ENCODE measurements around the gene SORCS2.

DNA sequence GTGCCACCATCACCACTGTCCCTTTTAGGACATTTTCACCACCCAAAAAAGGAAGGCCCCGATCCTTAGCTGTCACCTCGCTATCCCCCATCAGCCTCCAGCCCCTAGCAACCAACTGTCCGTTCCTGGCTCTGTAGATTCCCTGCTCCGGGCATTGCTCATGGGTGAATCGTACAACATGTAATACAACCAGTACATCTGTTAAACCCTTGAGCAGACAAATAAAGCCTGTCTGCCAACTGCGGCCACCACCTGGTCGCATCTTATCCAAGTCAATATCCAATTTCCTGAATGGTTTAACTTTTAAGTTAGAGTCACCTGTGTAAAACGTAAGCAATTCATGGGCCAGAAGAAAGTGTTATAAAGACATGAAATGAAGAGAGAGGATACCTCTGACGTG lies 495.5 kb downstream of the SORCS2 start:
- TF ChIP-seq, protein P1, sequence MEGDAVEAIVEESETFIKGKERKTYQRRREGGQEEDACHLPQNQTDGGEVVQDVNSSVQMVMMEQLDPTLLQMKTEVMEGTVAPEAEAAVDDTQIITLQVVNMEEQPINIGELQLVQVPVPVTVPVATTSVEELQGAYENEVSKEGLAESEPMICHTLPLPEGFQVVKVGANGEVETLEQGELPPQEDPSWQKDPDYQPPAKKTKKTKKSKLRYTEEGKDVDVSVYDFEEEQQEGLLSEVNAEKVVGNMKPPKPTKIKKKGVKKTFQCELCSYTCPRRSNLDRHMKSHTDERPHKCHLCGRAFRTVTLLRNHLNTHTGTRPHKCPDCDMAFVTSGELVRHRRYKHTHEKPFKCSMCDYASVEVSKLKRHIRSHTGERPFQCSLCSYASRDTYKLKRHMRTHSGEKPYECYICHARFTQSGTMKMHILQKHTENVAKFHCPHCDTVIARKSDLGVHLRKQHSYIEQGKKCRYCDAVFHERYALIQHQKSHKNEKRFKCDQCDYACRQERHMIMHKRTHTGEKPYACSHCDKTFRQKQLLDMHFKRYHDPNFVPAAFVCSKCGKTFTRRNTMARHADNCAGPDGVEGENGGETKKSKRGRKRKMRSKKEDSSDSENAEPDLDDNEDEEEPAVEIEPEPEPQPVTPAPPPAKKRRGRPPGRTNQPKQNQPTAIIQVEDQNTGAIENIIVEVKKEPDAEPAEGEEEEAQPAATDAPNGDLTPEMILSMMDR (IDR thresholded peaks at IDR 0.05; ENCODE audit: control extremely low read depth in 1 of 3, insufficient read depth in 1 of 3, low read depth in 1 of 3, low read length in 3 of 3) = no peak
- TF ChIP-seq POLR2AphosphoS5 (IDR thresholded peaks at IDR 0.05; ENCODE audit: low read depth, low read length) = no peak
- TF ChIP-seq YY1 (IDR thresholded peaks at IDR 0.05; ENCODE audit: low read depth, low read length) = no peak
- no peak for TF ChIP-seq POLR2A (IDR thresholded peaks at IDR 0.05; ENCODE audit: control extremely low read depth in 1 of 2, low read depth in 2 of 2, low read length in 2 of 2)
- no peak for TF ChIP-seq EP300 (IDR thresholded peaks at IDR 0.05; ENCODE audit: borderline replicate concordance in 1 of 2, low read depth in 2 of 2, low read length in 2 of 2)
- TF ChIP-seq, protein P2, sequence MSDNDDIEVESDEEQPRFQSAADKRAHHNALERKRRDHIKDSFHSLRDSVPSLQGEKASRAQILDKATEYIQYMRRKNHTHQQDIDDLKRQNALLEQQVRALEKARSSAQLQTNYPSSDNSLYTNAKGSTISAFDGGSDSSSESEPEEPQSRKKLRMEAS (IDR thresholded peaks at IDR 0.05) = no peak
